HEK293 (cell line): ENCODE measurements around the gene DDIT4.
A peak's percentile ranks its signal among the peaks of the same experiment; 100 is the strongest.

Experiments used
- FEZF1 ChIP-seq: fragments of 450-650 bp; formaldehyde crosslinking; IDR thresholded peaks from 2 replicates; pipeline ENCODE4 v1.5.1; 2016; ENCODE audit warnings: missing biosample characterization, missing genetic modification characterization
- GLI4 ChIP-seq: fragments of 450-650 bp; formaldehyde crosslinking; IDR thresholded peaks from 2 replicates; pipeline ENCODE4 v1.5.1; 2016; ENCODE audit warnings: missing biosample characterization, missing genetic modification characterization
- HIC1 ChIP-seq: fragments of 450-650 bp; formaldehyde crosslinking; IDR thresholded peaks from 2 replicates; pipeline ENCODE4 v1.5.1; 2016; ENCODE audit warnings: missing biosample characterization, missing genetic modification characterization
- KLF7 ChIP-seq: fragments of 450-650 bp; formaldehyde crosslinking; IDR thresholded peaks from 2 replicates; pipeline ENCODE4 v1.5.1; 2016; ENCODE audit warnings: missing biosample characterization, missing genetic modification characterization, borderline replicate concordance
- MEIS1 ChIP-seq: sonication (generic); formaldehyde crosslinking; IDR thresholded peaks from 2 replicates; pipeline ENCODE4 v1.8.1; 2022; ENCODE audit warnings: missing genetic modification reagents, mild to moderate bottlenecking, borderline replicate concordance
- OVOL3 ChIP-seq: fragments of 450-650 bp; formaldehyde crosslinking; IDR thresholded peaks from 2 replicates; pipeline ENCODE4 v1.5.1; 2016; ENCODE audit warnings: missing biosample characterization, missing genetic modification characterization
- PRDM2 ChIP-seq: fragments of 450-650 bp; formaldehyde crosslinking; IDR thresholded peaks from 2 replicates; pipeline ENCODE4 v1.5.1; 2016; ENCODE audit warnings: missing biosample characterization, missing genetic modification characterization, borderline replicate concordance
- SALL2 ChIP-seq: fragments of 450-650 bp; formaldehyde crosslinking; IDR thresholded peaks from 2 replicates; pipeline ENCODE4 v1.5.0; 2017; ENCODE audit warnings: missing biosample characterization, mild to moderate bottlenecking, missing genetic modification characterization, borderline replicate concordance
- SETDB1 ChIP-seq: IDR thresholded peaks from one replicate; pipeline ENCODE4 v1.6.1; 2017; ENCODE audit warnings: mild to moderate bottlenecking, low read length, moderate library complexity, mixed read lengths; ENCODE audit not compliant: insufficient read length
- TRIM28 ChIP-seq: IDR thresholded peaks from 2 replicates; pipeline ENCODE4 v1.6.1; 2011; ENCODE audit warnings: low read length, control low read depth, borderline replicate concordance
- ZNF121 ChIP-seq: fragments of 450-650 bp; formaldehyde crosslinking; IDR thresholded peaks from 2 replicates; pipeline ENCODE4 v1.5.1; 2016; ENCODE audit warnings: missing biosample characterization, missing genetic modification characterization
- ZNF133 ChIP-seq: fragments of 450-650 bp; formaldehyde crosslinking; IDR thresholded peaks from 2 replicates; pipeline ENCODE4 v1.5.1; 2016; ENCODE audit warnings: missing biosample characterization, missing genetic modification characterization
- ZNF157 ChIP-seq: fragments of 450-650 bp; formaldehyde crosslinking; IDR thresholded peaks from 2 replicates; pipeline ENCODE4 v1.5.1; 2016; ENCODE audit warnings: missing biosample characterization, missing genetic modification characterization
- ZNF221 ChIP-seq: fragments of 450-650 bp; formaldehyde crosslinking; IDR thresholded peaks from 2 replicates; pipeline ENCODE4 v1.5.1; 2017; ENCODE audit warnings: missing biosample characterization, missing genetic modification characterization, borderline replicate concordance
- ZNF24 ChIP-seq: fragments of 450-650 bp; formaldehyde crosslinking; IDR thresholded peaks from 2 replicates; pipeline ENCODE4 v1.5.1; 2016; ENCODE audit warnings: missing biosample characterization, missing genetic modification characterization
- ZNF248 ChIP-seq: fragments of 450-650 bp; formaldehyde crosslinking; IDR thresholded peaks from 2 replicates; pipeline ENCODE4 v1.5.1; 2017; ENCODE audit warnings: missing biosample characterization, missing genetic modification characterization
- ZNF335 ChIP-seq: fragments of 450-650 bp; formaldehyde crosslinking; conservative IDR thresholded peaks from 2 replicates; pipeline ENCODE4 v1.5.1; 2016; ENCODE audit warnings: missing biosample characterization, missing genetic modification characterization
- ZNF366 ChIP-seq: fragments of 450-650 bp; formaldehyde crosslinking; conservative IDR thresholded peaks from 2 replicates; pipeline ENCODE4 v1.5.1; 2016; ENCODE audit warnings: missing biosample characterization, missing genetic modification characterization
- ZNF391 ChIP-seq: fragments of 450-650 bp; formaldehyde crosslinking; IDR thresholded peaks from 2 replicates; pipeline ENCODE4 v1.5.1; 2016; ENCODE audit warnings: low read depth, missing biosample characterization, missing genetic modification characterization, borderline replicate concordance
- ZNF394 ChIP-seq: fragments of 450-650 bp; formaldehyde crosslinking; IDR thresholded peaks from 2 replicates; pipeline ENCODE4 v1.5.1; 2016; ENCODE audit warnings: missing biosample characterization, missing genetic modification characterization, mild to moderate bottlenecking, moderate library complexity, borderline replicate concordance
- ZNF624 ChIP-seq: fragments of 450-650 bp; formaldehyde crosslinking; IDR thresholded peaks from 2 replicates; pipeline ENCODE4 v1.5.1; 2017; ENCODE audit warnings: missing biosample characterization, missing genetic modification characterization
- ZNF701 ChIP-seq: fragments of 450-650 bp; formaldehyde crosslinking; IDR thresholded peaks from 2 replicates; pipeline ENCODE4 v1.5.1; 2016; ENCODE audit warnings: missing biosample characterization, missing genetic modification characterization
- ZNF768 ChIP-seq: fragments of 450-650 bp; formaldehyde crosslinking; IDR thresholded peaks from 2 replicates; pipeline ENCODE4 v1.5.1; 2018; ENCODE audit warnings: missing biosample characterization, mild to moderate bottlenecking, missing genetic modification characterization
- ZSCAN16 ChIP-seq: fragments of 450-650 bp; formaldehyde crosslinking; IDR thresholded peaks from 2 replicates; pipeline ENCODE4 v1.5.1; 2016; ENCODE audit warnings: missing biosample characterization, missing genetic modification characterization
- ZSCAN30 ChIP-seq: fragments of 450-650 bp; IDR thresholded peaks from 2 replicates; pipeline ENCODE4 v1.5.1; 2018; ENCODE audit warnings: missing biosample characterization, mild to moderate bottlenecking, missing genetic modification characterization, moderate library complexity
- TF ChIP-seq, protein P1 (sequence below): fragments of 450-650 bp; formaldehyde crosslinking; IDR thresholded peaks from 2 replicates; pipeline ENCODE4 v1.5.1; 2016; ENCODE audit warnings: missing biosample characterization, missing genetic modification characterization
- TF ChIP-seq, protein P2 (sequence below): fragments of 450-650 bp; formaldehyde crosslinking; IDR thresholded peaks from 2 replicates; pipeline ENCODE4 v1.5.1; 2016; ENCODE audit warnings: missing biosample characterization, missing genetic modification characterization

DDIT4 gene

GRCh38 chr10:72273410-72274212, at the start of gene DDIT4 (continued):
- TF ChIP-seq KLF7 (tag by site-specific recombination) = peak; percentile 65; the same call in 1 of the 2 replicates
- TF ChIP-seq MEIS1 (CRISPR knock-in tag) = no peak
- TF ChIP-seq ZSCAN16 = no peak
- no peak for TF ChIP-seq ZNF121
- TF ChIP-seq TRIM28 = no peak; the same call in 1 of the 2 replicates
- no peak for TF ChIP-seq ZNF157
- peak; percentile 86; the same call in 1 of the 2 replicates for TF ChIP-seq ZNF391 (tag by site-specific recombination)
- no peak for TF ChIP-seq SALL2 (tag by site-specific recombination)
- no peak for TF ChIP-seq ZNF248 (tag by site-specific recombination)
- peak; percentile 93 for TF ChIP-seq HIC1 (tag by site-specific recombination)
- TF ChIP-seq ZSCAN30 (tag by site-specific recombination) = peak; percentile 89
- TF ChIP-seq ZNF24 (tag by site-specific recombination) = no peak; the same call in 1 of the 2 replicates
- TF ChIP-seq ZNF133 = no peak
- TF ChIP-seq PRDM2 (tag by site-specific recombination) = peak; percentile 91; the same call in 1 of the 2 replicates
- TF ChIP-seq ZNF335 = no peak
- TF ChIP-seq GLI4 (tag by site-specific recombination) = peak; percentile 76; the same call in 1 of the 2 replicates
- peak; percentile 80 for TF ChIP-seq FEZF1 (tag by site-specific recombination)
- TF ChIP-seq OVOL3 (tag by site-specific recombination) = 0 out of 2 replicates have a peak, but pooled peaks have one; percentile 44
- peak; percentile 71; the same call in 1 of the 2 replicates for TF ChIP-seq ZNF394 (tag by site-specific recombination)
- TF ChIP-seq, protein P1, sequence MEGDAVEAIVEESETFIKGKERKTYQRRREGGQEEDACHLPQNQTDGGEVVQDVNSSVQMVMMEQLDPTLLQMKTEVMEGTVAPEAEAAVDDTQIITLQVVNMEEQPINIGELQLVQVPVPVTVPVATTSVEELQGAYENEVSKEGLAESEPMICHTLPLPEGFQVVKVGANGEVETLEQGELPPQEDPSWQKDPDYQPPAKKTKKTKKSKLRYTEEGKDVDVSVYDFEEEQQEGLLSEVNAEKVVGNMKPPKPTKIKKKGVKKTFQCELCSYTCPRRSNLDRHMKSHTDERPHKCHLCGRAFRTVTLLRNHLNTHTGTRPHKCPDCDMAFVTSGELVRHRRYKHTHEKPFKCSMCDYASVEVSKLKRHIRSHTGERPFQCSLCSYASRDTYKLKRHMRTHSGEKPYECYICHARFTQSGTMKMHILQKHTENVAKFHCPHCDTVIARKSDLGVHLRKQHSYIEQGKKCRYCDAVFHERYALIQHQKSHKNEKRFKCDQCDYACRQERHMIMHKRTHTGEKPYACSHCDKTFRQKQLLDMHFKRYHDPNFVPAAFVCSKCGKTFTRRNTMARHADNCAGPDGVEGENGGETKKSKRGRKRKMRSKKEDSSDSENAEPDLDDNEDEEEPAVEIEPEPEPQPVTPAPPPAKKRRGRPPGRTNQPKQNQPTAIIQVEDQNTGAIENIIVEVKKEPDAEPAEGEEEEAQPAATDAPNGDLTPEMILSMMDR (tag by site-specific recombination) = peak; percentile 41; the same call in 1 of the 2 replicates
- no peak for TF ChIP-seq ZNF701
- peak; percentile 85; the same call in 1 of the 2 replicates for TF ChIP-seq ZNF624 (tag by site-specific recombination)
- no peak for TF ChIP-seq SETDB1
- TF ChIP-seq ZNF221 (tag by site-specific recombination) = no peak; the same call in 1 of the 2 replicates
- TF ChIP-seq ZNF366 (tag by site-specific recombination) = peak; percentile 80
- TF ChIP-seq ZNF768 (tag by site-specific recombination) = peak; percentile 56; the same call in 1 of the 2 replicates
- TF ChIP-seq, protein P2, sequence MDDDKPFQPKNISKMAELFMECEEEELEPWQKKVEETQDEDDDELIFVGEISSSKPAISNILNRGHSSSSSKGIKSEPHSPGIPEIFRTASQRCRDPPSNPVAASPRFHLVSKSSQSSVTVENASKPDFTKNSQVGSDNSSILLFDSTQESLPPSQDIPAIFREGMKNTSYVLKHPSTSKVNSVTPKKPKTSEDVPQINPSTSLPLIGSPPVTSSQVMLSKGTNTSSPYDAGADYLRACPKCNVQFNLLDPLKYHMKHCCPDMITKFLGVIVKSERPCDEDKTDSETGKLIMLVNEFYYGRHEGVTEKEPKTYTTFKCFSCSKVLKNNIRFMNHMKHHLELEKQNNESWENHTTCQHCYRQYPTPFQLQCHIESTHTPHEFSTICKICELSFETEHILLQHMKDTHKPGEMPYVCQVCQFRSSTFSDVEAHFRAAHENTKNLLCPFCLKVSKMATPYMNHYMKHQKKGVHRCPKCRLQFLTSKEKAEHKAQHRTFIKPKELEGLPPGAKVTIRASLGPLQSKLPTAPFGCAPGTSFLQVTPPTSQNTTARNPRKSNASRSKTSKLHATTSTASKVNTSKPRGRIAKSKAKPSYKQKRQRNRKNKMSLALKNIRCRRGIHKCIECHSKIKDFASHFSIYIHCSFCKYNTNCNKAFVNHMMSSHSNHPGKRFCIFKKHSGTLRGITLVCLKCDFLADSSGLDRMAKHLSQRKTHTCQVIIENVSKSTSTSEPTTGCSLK = no peak
